Measurements from ENCODE around the gene TRDMT1.

- no peak for TF ChIP-seq POLR2A (IDR thresholded peaks at IDR 0.05)
- TF ChIP-seq EP300 (IDR thresholded peaks at IDR 0.05; ENCODE audit: low read depth) = no peak
- no peak for TF ChIP-seq CTCF (IDR thresholded peaks at IDR 0.05)
- no peak for TF ChIP-seq POLR2AphosphoS5 (IDR thresholded peaks at IDR 0.05)
Measured at GRCh38 chr10:17179002-17179401, 22.5 kb downstream of the TRDMT1 start.

Measured in transverse colon (tissue), 4 donors.